HG02943 (cell line): ENCODE measurements around the gene SYNGR4.

Source experiments
- ATAC-seq: cut with Tn5 transposase; IDR thresholded peaks from one replicate; pipeline ENCODE4 v1.9.1; 2021; ENCODE audit warnings: mild to moderate bottlenecking, low read depth, moderate library complexity; ENCODE audit not compliant: unreplicated experiment

Gene SYNGR4

DNA sequence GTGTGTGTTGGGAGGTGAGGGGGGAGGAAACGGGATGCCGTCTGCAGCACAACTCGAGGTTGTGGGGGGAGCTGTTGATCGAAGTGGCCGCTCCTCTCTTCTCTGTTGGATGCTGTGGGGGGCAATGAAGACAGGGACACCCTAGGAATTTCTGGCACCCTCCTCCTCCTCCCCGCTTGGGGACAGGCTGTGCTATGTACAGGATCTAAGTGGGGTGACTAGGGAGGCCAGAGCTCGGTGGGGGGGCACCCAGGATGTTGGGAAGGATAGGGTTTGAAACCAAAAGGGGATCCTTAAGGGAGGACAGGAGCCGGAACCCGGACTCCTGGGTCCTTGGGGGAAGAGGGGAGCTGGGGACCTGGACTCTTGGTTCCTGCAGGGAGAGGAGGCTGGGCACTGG is 31.3 kb downstream of the SYNGR4 start:
- no peak for ATAC-seq

DNA sequence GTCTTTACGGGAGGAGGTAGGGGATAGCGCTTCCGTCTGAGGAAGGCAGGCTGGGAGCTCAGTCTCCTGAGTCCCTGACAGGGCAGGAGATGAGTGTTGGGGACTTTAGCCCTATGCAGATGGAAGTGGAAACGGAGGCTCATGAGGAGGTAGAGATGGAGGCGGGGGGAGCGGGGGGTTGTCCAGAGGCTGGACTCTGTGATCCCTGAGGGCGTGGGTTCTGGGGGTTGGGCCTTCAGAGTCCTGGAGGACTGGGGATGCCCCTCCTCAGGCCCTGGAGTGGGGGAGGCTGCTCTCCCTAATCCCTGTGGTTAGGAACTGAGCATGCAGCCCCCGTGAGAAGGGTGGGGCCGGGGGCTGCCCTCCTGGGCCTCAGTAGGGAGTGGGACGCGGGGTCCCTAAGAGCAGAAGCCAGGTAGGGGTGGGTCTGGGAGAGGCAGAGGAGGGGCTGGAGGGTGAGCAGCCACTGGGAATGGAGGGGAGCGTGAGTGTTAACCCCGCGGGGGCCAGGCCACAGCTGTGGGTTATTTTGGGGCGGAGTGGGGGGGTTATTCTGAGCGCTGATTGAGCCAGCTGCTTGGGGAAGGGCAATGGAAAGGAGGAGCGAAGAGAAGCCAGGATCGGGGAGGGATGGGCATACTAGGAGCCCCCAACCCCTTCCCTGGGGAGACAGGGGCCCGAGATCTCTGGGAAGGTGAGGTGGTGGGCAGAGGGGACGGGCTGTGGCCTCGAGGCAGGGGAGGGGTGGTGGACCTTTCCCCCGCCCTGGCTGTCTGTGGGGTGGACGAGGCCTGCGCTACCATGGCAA is 32.1 kb downstream of the SYNGR4 start:
- no peak for ATAC-seq

DNA sequence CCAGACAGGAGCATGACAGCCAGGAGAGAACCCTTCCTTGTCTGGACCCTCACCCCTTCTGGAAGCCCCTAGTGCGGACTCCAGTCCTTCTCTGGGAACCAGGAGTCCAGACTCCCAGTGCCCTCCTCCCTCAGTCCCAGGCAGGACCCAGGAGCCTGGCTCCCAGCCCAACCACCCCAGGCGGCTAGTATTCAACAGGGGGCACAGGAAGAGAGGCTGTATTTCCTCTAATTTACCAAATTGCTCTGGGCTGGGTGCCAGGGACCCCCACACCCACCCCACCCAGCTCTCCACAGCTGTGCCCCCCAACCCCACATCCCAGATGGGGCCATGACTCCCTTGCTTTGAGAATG is 32.6 kb downstream of the SYNGR4 start:
- ATAC-seq = no peak

DNA sequence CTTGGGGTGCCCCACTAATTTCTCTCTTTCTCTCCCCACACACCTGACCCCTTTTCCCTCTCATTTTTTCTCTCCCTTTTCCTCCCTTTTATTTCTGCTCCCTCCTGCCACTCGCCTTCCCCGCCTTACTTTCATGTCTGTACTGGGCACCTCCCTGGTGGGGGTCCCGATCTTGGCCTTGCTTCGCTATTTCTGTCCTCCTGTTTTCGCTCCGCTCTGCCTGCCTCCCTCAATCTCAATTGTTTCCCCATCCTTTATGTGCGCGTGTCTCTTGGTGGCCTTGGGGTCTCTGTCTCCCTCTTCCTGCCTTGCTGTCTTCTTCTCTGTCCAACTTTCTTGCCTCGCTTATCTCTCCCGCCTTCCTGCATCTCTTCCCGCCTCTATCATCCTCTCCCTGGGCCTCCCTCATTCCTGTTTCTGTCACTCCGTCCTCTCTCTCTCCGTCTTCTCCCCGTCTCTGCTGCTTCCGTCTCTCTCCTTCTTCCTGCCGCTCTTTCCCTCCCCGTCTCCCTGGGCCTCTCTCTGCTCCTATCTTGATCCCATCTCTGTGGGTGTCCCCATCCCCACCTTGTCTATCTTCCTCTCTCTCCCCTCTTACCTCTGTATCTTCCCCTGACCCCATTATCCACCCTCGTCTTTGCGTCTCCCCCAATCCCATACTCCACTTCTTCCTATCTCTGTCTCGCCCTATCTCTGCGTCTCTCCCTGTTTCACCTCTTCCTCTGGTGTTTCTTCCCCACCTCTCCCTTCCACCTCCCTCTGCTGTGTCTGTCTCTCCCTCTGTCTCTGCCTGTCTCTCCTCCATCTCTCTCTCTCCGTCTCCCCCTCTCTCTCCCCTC is 33.3 kb downstream of the SYNGR4 start:
- ATAC-seq = no peak

DNA sequence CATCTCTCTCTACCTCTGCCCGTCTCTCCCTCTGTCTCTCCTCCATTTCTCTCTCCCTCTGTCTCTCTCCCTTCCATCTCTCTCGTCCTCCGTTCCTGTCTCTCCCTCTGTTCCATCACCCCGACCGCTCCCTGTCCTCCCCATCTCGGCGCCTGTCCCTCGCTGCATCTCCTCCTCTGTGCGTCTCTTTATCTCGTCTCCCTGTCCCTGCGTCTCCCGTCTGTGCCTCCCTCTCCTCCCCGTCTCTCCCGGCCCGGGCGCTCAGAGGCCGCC is 33.9 kb downstream of the SYNGR4 start:
- ATAC-seq = no peak

DNA sequence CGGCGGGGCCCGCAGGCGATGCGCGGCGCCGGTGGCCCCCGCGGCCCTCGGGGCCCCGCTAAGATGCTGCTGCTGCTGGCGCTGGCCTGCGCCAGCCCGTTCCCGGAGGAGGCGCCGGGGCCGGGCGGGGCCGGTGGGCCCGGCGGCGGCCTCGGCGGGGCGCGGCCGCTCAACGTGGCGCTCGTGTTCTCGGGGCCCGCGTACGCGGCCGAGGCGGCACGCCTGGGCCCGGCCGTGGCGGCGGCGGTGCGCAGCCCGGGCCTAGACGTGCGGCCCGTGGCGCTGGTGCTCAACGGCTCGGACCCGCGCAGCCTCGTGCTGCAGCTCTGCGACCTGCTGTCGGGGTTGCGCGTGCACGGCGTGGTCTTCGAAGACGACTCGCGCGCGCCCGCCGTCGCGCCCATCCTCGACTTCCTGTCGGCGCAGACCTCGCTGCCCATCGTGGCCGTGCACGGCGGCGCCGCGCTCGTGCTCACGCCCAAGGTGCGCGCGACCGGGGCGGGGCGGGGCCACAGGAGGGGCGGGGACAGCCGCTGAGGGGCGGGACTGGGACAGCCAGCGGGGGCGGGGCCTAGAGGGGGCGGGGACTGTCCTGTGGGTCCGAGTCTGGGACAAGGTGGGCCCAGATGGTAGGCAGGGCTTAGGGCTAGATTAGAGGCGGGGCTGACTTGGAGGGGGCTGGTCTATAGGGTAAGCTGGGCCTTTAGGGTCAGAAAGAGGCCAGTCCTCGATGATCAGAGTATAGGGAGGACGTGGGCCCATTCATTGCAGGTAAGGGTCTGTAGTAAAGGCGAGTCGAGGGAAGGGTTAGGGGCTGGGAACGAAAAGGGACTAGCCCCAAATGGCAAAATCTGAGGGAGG is 34.4 kb downstream of the SYNGR4 start:
- no peak for ATAC-seq

DNA sequence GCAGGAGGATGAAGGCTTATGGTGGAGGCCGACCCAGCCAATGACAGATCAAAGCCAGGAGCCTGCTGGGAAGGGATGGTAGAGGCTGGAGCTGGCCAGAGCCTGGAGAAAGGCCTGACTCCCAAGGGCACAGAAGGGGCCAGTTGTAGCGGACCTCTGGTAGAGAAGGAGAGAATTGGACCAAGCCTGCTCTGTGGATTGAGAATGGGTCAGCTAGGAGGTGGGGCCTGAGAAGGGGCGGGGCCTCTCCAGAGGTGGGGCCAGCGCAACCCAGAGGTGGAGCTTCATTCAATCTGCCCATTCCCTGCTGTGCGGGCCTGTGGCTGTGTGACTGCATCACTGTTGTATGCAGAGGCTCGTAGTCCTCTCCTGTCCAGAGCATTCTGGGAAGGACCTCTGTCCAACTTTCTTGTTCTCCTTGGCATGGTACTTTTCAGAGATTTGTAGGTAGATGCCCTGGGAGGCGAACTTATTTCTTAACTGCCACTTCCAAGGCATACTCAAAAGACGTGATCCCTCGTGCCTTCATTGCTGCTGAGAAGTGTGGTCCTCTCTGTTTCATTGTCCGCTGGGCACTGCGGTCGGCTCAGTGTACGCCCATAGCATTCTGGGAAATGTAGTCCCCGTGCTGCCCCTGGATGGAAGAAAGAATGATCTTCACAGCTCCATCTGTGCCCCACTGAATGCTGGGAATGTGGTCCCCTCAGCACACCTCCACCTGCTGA is 36.0 kb downstream of the SYNGR4 start:
- no peak for ATAC-seq

DNA sequence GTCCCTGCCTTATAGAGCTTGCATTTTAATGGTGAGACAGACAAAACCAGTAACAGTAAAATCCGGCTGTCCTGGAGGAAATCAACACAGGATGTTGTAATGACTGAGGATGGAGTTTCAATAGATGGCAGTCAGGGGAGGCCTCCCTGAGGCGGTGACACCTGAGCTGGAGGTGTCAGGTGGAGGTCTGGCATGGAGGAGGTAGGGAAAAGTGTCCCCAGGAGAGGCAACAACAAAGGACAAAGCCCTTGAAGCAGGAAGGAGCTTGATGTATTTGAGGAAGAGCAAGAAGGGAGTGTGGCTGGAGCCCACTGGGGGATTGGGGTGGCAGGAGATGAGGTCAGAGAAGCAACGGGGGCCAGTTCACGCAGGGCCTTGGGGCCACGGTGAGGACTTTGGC is 37.1 kb downstream of the SYNGR4 start:
- no peak for ATAC-seq

DNA sequence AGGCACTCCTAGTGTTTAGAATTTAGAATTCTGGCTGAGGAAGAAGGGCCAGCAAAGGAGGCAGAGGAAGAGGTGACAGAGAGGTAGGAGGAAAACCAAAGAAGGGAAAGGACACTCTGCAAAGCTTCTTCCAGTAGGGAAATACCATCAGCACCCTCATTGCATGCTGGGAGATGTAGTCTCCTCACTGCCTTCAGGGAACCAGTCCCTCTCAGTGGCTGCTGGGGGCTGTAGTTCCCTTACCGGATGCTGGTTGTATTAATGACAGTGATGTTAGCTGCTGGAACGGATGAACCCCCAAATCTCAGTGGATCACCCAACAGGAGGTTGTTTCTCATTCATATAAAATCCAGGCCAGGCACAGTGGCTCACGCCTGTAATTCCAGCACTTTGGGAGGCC is 39.4 kb downstream of the SYNGR4 start:
- no peak for ATAC-seq

DNA sequence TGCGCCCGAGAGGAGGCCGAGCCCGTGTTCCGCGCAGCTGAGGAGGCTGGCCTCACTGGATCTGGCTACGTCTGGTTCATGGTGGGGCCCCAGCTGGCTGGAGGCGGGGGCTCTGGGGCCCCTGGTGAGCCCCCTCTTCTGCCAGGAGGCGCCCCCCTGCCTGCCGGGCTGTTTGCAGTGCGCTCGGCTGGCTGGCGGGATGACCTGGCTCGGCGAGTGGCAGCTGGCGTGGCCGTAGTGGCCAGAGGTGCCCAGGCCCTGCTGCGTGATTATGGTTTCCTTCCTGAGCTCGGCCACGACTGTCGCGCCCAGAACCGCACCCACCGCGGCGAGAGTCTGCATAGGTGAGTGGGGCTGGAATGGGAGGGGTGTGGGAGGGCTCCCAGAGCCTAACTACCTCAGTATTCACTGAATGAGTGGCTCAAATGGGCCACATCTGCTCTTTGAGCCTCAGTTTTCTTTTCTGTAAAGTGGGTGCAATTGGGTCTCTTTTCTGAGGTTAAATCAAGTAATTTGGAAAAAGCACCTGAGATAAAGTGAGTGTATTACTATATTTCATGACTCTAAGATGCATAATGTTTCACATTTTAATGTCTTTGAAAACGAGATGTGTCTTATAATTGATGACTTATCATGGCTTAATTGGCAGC is 41.0 kb downstream of the SYNGR4 start:
- ATAC-seq = no peak

DNA sequence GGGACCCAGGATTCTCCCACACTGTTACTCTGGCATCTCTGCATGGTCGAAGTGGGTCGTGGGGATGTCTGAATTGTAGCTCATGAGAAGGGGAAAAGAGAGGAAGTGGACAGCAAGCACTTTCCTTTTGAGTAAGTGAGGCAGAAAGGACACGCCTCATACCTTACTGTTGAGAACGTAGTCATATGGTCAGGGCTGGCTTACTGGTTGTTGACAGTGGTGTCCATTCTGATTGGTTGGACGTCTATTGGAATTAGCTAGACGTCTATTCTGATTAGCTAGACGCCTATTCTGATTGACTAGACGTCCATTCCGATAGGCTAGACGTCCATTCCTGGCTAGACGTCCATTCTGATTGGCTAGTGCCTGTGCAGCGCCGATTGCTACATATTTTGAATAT is 41.7 kb downstream of the SYNGR4 start:
- ATAC-seq = no peak

DNA sequence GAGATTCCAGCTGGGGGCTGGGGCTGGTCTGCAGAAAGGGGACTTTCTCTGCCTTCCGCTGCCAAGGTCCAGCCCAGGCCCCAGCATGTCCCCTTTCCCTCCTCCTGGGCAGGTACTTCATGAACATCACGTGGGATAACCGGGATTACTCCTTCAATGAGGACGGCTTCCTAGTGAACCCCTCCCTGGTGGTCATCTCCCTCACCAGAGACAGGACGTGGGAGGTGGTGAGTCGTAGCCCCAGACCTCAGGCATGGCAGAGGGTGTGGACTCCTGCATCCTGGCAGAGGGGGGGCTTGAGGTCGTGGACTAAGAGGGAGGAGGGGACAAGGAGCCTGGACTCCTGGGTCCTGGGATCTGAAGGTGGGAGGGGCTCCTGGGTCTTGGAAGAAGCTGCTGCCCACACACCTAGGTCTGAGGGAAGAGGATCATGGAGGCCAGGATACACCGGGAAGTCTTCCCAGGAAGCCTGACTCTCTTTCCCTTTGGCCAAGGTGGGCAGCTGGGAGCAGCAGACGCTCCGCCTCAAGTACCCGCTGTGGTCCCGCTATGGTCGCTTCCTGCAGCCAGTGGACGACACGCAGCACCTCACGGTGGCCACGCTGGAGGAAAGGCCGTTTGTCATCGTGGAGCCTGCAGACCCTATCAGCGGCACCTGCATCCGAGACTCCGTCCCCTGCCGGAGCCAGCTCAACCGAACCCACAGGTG is 49.9 kb downstream of the SYNGR4 start:
- no peak for ATAC-seq

DNA sequence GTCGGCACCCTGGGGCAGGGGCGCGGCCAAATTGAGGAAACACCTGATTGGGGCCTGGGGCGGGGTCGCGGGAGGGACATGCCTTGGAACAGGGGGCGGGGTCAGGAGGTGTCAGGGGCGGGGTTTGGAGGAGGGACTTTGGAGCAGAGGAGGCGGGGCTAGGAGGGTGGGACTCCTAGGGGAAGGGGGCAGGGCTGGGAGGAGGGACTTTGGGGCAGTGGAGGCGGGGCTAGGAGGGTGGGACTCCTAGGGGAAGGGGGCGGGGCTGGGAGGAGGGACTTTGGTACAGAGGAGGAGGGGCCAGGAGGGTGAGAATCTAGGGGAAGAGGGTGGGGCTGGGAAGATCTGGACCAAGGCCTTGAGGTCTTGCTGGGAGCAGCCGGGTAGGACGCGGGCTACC is 51.2 kb downstream of the SYNGR4 start:
- no peak for ATAC-seq

DNA sequence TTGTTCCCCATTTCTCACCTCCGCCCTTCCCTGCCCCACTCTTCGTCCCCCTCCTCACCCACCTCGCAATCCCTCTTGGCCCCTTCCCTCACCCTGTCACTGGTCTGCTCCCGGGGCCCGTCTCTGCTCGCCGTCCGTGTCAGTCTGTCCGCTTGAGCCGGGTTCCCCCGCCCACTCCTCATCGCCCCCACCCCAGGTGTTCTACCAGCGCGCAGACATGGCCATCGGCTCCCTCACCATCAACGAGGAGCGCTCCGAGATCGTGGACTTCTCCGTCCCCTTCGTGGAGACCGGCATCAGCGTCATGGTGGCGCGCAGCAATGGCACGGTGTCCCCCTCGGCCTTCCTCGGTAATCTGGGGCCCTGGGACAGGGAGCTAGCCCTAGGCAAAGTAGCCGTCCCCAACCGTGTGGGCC is 51.6 kb downstream of the SYNGR4 start:
- ATAC-seq = no peak

DNA sequence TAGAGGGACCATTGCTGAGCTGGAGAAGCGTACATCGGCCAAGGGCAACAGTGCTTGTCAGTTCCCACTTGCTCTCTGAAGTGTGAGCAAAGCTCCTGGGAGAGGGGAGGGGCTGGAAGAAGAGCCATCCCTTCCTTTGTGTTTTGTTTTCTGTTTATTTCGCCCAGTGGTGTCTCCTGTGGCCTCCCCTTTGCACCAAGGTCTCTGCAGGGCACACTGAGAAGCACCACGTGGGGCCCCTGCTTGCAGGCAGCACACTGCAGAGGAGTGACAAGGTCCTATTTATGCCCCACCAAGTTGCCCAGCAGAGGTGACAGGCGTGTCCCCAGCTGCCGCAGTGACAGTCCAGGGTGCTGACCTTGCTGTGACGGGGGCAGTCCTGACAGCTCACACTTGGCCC is 53.3 kb downstream of the SYNGR4 start:
- no peak for ATAC-seq

DNA sequence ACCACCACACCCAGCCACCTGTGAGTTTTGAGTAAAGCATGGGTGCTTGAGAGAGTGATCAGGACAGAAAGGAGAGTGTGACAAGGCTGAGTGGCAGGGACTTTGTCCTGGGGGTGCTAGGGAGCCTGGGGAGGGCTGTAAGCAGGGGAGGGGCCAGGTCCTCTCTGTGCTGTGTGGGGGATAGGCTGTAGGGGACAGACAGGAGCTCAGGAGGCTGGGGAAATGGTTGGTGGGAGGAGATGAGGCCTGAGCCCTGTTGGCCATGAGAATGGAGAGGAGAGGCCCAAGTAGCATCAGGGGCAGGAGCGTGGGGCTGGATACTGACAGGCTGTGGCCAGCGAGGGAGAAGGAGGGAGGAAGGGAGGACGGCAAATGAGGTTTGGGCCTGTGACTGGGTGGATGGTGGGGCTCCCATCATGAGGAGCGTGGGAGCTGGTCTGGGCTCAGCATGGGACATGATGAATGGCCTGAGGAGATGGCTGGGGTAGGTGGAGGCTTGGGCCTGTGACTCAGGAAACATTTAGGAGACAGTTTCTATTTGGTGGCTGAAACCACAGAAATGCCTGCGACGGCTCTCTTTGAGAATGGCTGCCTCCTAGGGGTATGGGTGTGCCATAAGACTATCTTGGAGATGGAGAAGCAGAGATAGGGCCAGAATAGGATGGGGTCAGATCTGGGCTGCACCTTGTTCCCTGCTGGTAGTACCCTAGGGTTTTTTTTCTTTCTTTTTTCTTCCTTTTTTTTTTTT is 54.3 kb downstream of the SYNGR4 start:
- ATAC-seq = no peak

DNA sequence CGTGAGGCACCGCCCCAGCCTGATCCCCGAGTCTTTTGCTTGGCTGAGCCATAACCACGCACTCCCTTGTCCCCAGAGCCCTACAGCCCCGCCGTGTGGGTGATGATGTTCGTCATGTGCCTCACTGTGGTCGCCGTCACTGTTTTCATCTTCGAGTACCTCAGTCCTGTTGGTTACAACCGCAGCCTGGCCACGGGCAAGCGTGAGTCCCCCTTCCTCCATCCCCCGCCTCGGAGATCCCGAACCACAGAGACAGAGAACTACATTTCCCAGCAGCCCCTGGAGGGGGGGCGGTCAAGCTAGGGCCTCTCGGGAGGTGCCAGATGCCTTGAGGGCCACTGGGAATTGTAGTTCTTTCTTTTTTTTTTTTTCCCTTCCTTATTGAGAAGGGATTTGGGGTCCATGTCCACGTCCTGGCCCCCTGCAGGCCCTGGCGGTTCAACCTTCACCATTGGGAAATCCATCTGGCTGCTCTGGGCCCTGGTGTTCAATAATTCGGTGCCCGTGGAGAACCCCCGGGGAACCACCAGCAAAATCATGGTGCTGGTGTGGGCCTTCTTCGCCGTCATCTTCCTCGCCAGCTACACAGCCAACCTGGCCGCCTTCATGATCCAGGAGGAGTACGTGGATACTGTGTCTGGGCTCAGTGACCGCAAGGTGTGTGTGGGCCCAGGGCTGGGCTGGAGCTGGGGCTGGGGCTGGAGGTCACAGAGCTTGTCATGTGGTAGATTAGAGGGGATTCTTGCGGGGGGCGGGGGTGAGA is 55.2 kb downstream of the SYNGR4 start:
- no peak for ATAC-seq

DNA sequence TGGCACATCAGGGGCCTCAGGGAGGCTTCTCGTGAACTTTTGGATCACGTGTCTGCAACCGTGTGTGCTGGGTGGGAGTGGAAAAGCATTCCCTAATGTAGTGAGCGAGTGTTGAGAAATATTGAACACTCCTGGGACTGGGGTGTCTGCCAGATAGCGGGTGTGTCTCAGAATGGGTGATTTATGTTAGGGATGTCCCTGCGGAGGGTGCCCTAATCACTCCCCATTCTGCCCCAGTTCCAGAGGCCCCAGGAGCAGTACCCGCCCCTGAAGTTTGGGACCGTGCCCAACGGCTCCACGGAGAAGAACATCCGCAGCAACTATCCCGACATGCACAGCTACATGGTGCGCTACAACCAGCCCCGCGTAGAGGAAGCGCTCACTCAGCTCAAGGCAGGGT is 57.4 kb downstream of the SYNGR4 start:
- no peak for ATAC-seq
